ENCODE measurements around the gene UBE2E1. TPM values are rescaled to one million over a fixed set of nuclear protein-coding genes. Genes with fewer than 3 reads are reported as not detected.

UBE2E1 gene
- total and polyA plus RNA-seq, 2 donors (not counting 1 experiment from before 2014, with no cell fraction given) = 46.7 to 63.7 TPM

DNA sequence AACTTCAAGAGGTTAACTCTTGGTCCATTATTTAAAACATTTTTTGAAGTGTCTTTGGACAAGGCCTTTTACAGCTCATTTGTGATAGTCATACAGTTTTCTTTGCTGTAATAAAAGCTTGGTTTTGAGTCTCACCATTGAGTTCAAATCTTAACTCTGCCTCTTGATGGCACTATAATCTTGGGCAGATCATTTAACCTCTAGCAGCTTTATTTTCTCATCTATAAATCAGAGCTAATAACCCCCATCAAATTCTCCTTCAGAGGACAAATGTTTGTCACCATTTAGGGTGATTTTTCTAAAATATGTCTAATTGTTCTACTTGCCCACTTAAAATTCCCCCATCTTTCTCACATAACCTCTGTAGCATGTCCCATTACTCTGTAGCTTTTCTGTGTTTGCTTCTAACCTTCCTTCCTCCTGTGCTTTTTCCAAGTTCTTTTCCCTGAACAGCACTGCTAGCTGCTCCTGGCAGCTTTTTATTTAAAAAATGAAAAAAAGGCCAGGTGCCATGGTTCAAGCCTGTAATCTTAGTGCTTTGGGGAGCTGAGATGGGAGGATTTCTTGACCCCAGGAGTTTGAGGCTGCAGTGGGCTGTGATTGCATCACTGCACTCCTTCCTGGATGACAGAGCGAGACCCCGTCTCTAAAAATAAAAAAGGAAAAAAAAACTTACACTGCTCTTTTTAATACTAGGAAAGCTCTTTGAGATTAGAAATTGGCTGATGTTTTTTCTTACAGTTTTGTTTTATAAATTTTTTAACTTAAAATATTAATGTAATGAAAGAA is 28.5 kb downstream of the UBE2E1 start:
- TF ChIP-seq EZH2 (IDR thresholded peaks at IDR 0.05; ENCODE audit: borderline replicate concordance, insufficient read depth, low read depth, low read length, poor library complexity, severe bottlenecking) = no peak
- TF ChIP-seq, protein P1, sequence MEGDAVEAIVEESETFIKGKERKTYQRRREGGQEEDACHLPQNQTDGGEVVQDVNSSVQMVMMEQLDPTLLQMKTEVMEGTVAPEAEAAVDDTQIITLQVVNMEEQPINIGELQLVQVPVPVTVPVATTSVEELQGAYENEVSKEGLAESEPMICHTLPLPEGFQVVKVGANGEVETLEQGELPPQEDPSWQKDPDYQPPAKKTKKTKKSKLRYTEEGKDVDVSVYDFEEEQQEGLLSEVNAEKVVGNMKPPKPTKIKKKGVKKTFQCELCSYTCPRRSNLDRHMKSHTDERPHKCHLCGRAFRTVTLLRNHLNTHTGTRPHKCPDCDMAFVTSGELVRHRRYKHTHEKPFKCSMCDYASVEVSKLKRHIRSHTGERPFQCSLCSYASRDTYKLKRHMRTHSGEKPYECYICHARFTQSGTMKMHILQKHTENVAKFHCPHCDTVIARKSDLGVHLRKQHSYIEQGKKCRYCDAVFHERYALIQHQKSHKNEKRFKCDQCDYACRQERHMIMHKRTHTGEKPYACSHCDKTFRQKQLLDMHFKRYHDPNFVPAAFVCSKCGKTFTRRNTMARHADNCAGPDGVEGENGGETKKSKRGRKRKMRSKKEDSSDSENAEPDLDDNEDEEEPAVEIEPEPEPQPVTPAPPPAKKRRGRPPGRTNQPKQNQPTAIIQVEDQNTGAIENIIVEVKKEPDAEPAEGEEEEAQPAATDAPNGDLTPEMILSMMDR (IDR thresholded peaks at IDR 0.05) = peak; percentile 28
- H3K4me1 Mint-ChIP-seq = peaks cover 69% of the 10 kb centered on the region
- no peak overlapping the region for H3K4me3 Mint-ChIP-seq
- no peak overlapping the region for H3K27ac Mint-ChIP-seq
- ATAC-seq (ENCODE audit: low read depth) (no peak), DNase-seq (no peak)
- no peak overlapping the region for H3K9ac ChIP-seq (ENCODE audit: low read length)
- H3K27me3 Mint-ChIP-seq = no peaks in the 10 kb centered on the region
- H3K4me2 ChIP-seq (replicated peaks; ENCODE audit: low read depth, low read length, poor library complexity, severe bottlenecking) = no peak overlapping the region
- H3K4me3 ChIP-seq (ENCODE audit: control extremely low read depth in 1 of 5, extremely low read depth in 1 of 5, insufficient read depth in 1 of 5, low read depth in 2 of 5, low read length in 4 of 5) = no peak overlapping the region
- no peaks in the 10 kb centered on the region for H3K36me3 ChIP-seq (replicated peaks in 1 of 2; ENCODE audit: control extremely low read depth in 1 of 2, control insufficient read depth in 1 of 2, extremely low read depth in 1 of 2, insufficient read depth in 2 of 2, low read length in 1 of 2)
- intact Hi-C loops (cut with micrococcal nuclease) = loop anchor here (5.0 kb wide), 1 partner anchor 403 kb away; no protein-coding TSS in a partner anchor
- POLR2A ChIA-PET = interaction anchor here (0.5 kb wide), 1 partner anchor 543 kb away, joined by 5 read pairs; no protein-coding TSS in a partner anchor
- H3K79me2 ChIP-seq (ENCODE audit: control insufficient read depth, insufficient read depth, low read length) = peaks cover 92% of the 10 kb centered on the region
- no CpG with 5 or more reads among the region's 2 CpGs for WGBS (ENCODE audit: insufficient coverage)
- no peak overlapping the region for H3K27ac ChIP-seq (ENCODE audit: low read length in 2 of 2)
- no peak overlapping the region for H2AFZ ChIP-seq (ENCODE audit: insufficient read depth, low read depth, low read length, poor library complexity, severe bottlenecking)
- no peaks in the 10 kb centered on the region for H3K27me3 ChIP-seq (replicated peaks in 1 of 4; ENCODE audit: control extremely low read depth in 1 of 4, control insufficient read depth in 3 of 4, insufficient read depth in 4 of 4, low read length in 3 of 4)
- no peaks in the 10 kb centered on the region for H3K9me3 ChIP-seq (ENCODE audit: control extremely low read depth in 1 of 3, control insufficient read depth in 2 of 3, insufficient read depth in 1 of 3, low read length in 2 of 3)
- H4K20me1 ChIP-seq (ENCODE audit: control insufficient read depth, insufficient read depth, low read length, poor library complexity, severe bottlenecking) = peaks cover 36% of the 10 kb centered on the region
- CTCF ChIA-PET = interaction anchor here (0.6 to 5.0 kb wide), 15 partner anchors 9 to 848 kb away, joined by 3 to 27 read pairs (median 4); partner anchors contain the start of genes NKIRAS1 and RPL15
- H3K4me1 ChIP-seq (ENCODE audit: control insufficient read depth in 2 of 2, insufficient read depth in 2 of 2, low read length in 2 of 2) = peaks cover 55 to 64% of the 10 kb centered on the region in 2 donors
- H3K9me3 Mint-ChIP-seq (ENCODE audit: insufficient read depth) = no peaks in the 10 kb centered on the region

DNA sequence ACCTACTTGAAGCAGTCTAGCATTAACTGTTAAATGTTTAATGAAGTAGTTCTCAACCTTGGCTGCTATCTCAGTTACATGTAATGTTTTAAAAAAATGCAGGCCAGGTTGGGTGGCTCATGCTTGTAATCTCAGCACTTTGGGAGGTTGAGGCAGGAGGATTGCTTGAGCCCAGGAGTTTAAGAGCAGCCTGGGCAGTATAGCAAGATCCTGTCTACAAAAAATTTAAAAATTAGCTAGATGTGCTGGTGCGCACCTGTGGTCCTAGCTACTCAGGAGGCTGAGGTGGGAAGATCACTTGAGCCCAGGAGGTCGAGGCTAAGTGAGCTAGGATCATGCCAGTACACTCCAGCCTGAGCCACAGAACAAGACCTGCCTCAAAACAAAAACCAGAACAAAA is 29.3 kb downstream of the UBE2E1 start:
- ChIA-PET CTCF (interaction anchor here (1.0 to 5.0 kb wide), 6 partner anchors 22 to 163 kb away, joined by 3 to 27 read pairs (median 6); no protein-coding TSS in a partner anchor), POLR2A (no interaction called here)
- no peaks in the 10 kb centered on the region for H3K27me3 Mint-ChIP-seq
- no peaks in the 10 kb centered on the region for H3K9me3 ChIP-seq (ENCODE audit: control extremely low read depth in 1 of 3, control insufficient read depth in 2 of 3, insufficient read depth in 1 of 3, low read length in 2 of 3)
- H3K4me2 ChIP-seq (replicated peaks; ENCODE audit: low read depth, low read length, poor library complexity, severe bottlenecking) = no peak overlapping the region
- ATAC-seq (ENCODE audit: low read depth) (no peak), DNase-seq (no peak)
- peaks cover 69% of the 10 kb centered on the region for H3K4me1 Mint-ChIP-seq
- no peak overlapping the region for H2AFZ ChIP-seq (ENCODE audit: insufficient read depth, low read depth, low read length, poor library complexity, severe bottlenecking)
- H3K36me3 ChIP-seq (replicated peaks in 1 of 2; ENCODE audit: control extremely low read depth in 1 of 2, control insufficient read depth in 1 of 2, extremely low read depth in 1 of 2, insufficient read depth in 2 of 2, low read length in 1 of 2) = no peaks in the 10 kb centered on the region
- H4K20me1 ChIP-seq (ENCODE audit: control insufficient read depth, insufficient read depth, low read length, poor library complexity, severe bottlenecking) = peaks cover 34% of the 10 kb centered on the region
- H3K4me3 Mint-ChIP-seq = no peak overlapping the region
- no peak overlapping the region for H3K27ac ChIP-seq (ENCODE audit: low read length in 2 of 2)
- 100% methylated on average over 1 of the region's 2 CpGs for WGBS (ENCODE audit: insufficient coverage)
- intact Hi-C loops (cut with micrococcal nuclease) = no loop called here
- TF ChIP-seq, protein P1 (IDR thresholded peaks at IDR 0.05) = no peak
- TF ChIP-seq EZH2 (IDR thresholded peaks at IDR 0.05; ENCODE audit: borderline replicate concordance, insufficient read depth, low read depth, low read length, poor library complexity, severe bottlenecking) = no peak
- peaks cover 94% of the 10 kb centered on the region for H3K79me2 ChIP-seq (ENCODE audit: control insufficient read depth, insufficient read depth, low read length)
- no peak overlapping the region for H3K27ac Mint-ChIP-seq
- no peaks in the 10 kb centered on the region for H3K27me3 ChIP-seq (replicated peaks in 1 of 4; ENCODE audit: control extremely low read depth in 1 of 4, control insufficient read depth in 3 of 4, insufficient read depth in 4 of 4, low read length in 3 of 4)
- H3K4me1 ChIP-seq (ENCODE audit: control insufficient read depth in 2 of 2, insufficient read depth in 2 of 2, low read length in 2 of 2) = peaks cover 47 to 56% of the 10 kb centered on the region in 2 donors
- no peak overlapping the region for H3K9ac ChIP-seq (ENCODE audit: low read length)
- no peaks in the 10 kb centered on the region for H3K9me3 Mint-ChIP-seq (ENCODE audit: insufficient read depth)
- H3K4me3 ChIP-seq (ENCODE audit: control extremely low read depth in 1 of 5, extremely low read depth in 1 of 5, insufficient read depth in 1 of 5, low read depth in 2 of 5, low read length in 4 of 5) = no peak overlapping the region

All from B cell (primary cell).